ENCODE measurements around the gene HMCN2.
A peak's percentile ranks its signal among the peaks of the same experiment; 100 is the strongest.

The HMCN2 gene

GRCh38 chr9:130265431-130266235, at the start of gene HMCN2:
Gene HMCN2 (plus strand): TSS chr9:130265760. CDS start chr9:130265879, 119 bp downstream.
- TF ChIP-seq MAX (IDR thresholded peaks at IDR 0.05) (peak; percentile 59; the same call in 1 of the 2 replicates), USF1 (IDR thresholded peaks at IDR 0.05) (no peak), ZBTB7A (IDR thresholded peaks at IDR 0.05; ENCODE audit: low read depth) (peak; percentile 83; the same call in 1 of the 2 replicates)

GRCh38 chr9:130217838-130218237, 47.7 kb upstream of the HMCN2 start:
- TF ChIP-seq TAF1 (IDR thresholded peaks at IDR 0.05; ENCODE audit: low read depth) (no peak), ZBTB7A (IDR thresholded peaks at IDR 0.05; ENCODE audit: low read depth) (no peak), CREB1 (IDR thresholded peaks at IDR 0.05; ENCODE audit: low read depth) (no peak), USF1 (IDR thresholded peaks at IDR 0.05) (no peak), TCF12 (IDR thresholded peaks at IDR 0.05; ENCODE audit: low read depth) (no peak), NFIC (IDR thresholded peaks at IDR 0.05) (no peak)

GRCh38 chr9:130219661-130220096, 45.9 kb upstream of the HMCN2 start:
- no peak for TF ChIP-seq RAD21 (IDR thresholded peaks at IDR 0.05; ENCODE audit: low read depth)
- TF ChIP-seq CEBPB (IDR thresholded peaks at IDR 0.05) = no peak

GRCh38 chr9:130220352-130220751, 45.2 kb upstream of the HMCN2 start:
- no peak for TF ChIP-seq MAX (IDR thresholded peaks at IDR 0.05)

GRCh38 chr9:130222833-130223232, 42.7 kb upstream of the HMCN2 start:
- TF ChIP-seq EGR1 (IDR thresholded peaks at IDR 0.05) = no peak
- TF ChIP-seq YY1 (IDR thresholded peaks at IDR 0.05; ENCODE audit: low read depth) = no peak
- TF ChIP-seq TEAD4 (IDR thresholded peaks at IDR 0.05) = no peak
- no peak for TF ChIP-seq ZBTB7A (IDR thresholded peaks at IDR 0.05; ENCODE audit: low read depth)
- TF ChIP-seq TAF1 (IDR thresholded peaks at IDR 0.05; ENCODE audit: low read depth) = no peak
- TF ChIP-seq CREB1 (IDR thresholded peaks at IDR 0.05; ENCODE audit: low read depth) = no peak
- TF ChIP-seq CEBPB (IDR thresholded peaks at IDR 0.05) = no peak
- TF ChIP-seq FOXM1 (IDR thresholded peaks at IDR 0.05; ENCODE audit: borderline replicate concordance, low read depth) = no peak
- TF ChIP-seq EP300 (IDR thresholded peaks at IDR 0.05; ENCODE audit: borderline replicate concordance) = no peak
- no peak for TF ChIP-seq RAD21 (IDR thresholded peaks at IDR 0.05; ENCODE audit: low read depth)
- TF ChIP-seq USF1 (IDR thresholded peaks at IDR 0.05) = no peak
- no peak for TF ChIP-seq NFIC (IDR thresholded peaks at IDR 0.05)
- no peak for TF ChIP-seq MAX (IDR thresholded peaks at IDR 0.05)
- no peak for TF ChIP-seq REST (IDR thresholded peaks at IDR 0.05; ENCODE audit: low read depth)
- no peak for TF ChIP-seq TCF12 (IDR thresholded peaks at IDR 0.05; ENCODE audit: low read depth)

GRCh38 chr9:130225071-130225470, 40.5 kb upstream of the HMCN2 start:
- TF ChIP-seq CREB1 (IDR thresholded peaks at IDR 0.05; ENCODE audit: low read depth) (no peak), NFIC (IDR thresholded peaks at IDR 0.05) (no peak), CEBPB (IDR thresholded peaks at IDR 0.05) (no peak), YY1 (IDR thresholded peaks at IDR 0.05; ENCODE audit: low read depth) (no peak), RAD21 (IDR thresholded peaks at IDR 0.05; ENCODE audit: low read depth) (no peak), TEAD4 (IDR thresholded peaks at IDR 0.05) (no peak), TAF1 (IDR thresholded peaks at IDR 0.05; ENCODE audit: low read depth) (no peak), ZBTB7A (IDR thresholded peaks at IDR 0.05; ENCODE audit: low read depth) (no peak), MAX (IDR thresholded peaks at IDR 0.05) (no peak), EP300 (IDR thresholded peaks at IDR 0.05; ENCODE audit: borderline replicate concordance) (no peak), REST (IDR thresholded peaks at IDR 0.05; ENCODE audit: low read depth) (no peak), FOXM1 (IDR thresholded peaks at IDR 0.05; ENCODE audit: borderline replicate concordance, low read depth) (no peak)
